ENCODE data around the gene MEGF11.

GRCh38 chr15:65930134-65930533 lies 323.4 kb downstream of the MEGF11 start:
- TF ChIP-seq CTCF (IDR thresholded peaks at IDR 0.05) (no peak), POLR2A (IDR thresholded peaks at IDR 0.05) (no peak)
